ENCODE measurements around the gene REPS2.

REPS2 gene

GRCh38 chrX:17038681-17039161 lies 92.3 kb downstream of the REPS2 start:
- no peaks in the 10 kb centered on the region for H3K36me3 ChIP-seq (ENCODE audit: insufficient read depth, low read length)
- H3K4me3 ChIP-seq (ENCODE audit: low read depth in 1 of 2, low read length in 2 of 2): no peak overlapping the region
- no peak overlapping the region for H3K9ac ChIP-seq (ENCODE audit: low read length)
- H3K27me3 ChIP-seq (ENCODE audit: control insufficient read depth in 1 of 2, insufficient read depth in 2 of 2, low read length in 2 of 2): no peaks in the 10 kb centered on the region
- H3K4me1 ChIP-seq (ENCODE audit: insufficient read depth, low read length): peaks cover 35% of the 10 kb centered on the region
- peak overlapping the region; percentile 46 for H3K27ac ChIP-seq (ENCODE audit: low read depth, low read length)
- no peaks in the 10 kb centered on the region for H3K9me3 ChIP-seq (ENCODE audit: low read length)

DNA sequence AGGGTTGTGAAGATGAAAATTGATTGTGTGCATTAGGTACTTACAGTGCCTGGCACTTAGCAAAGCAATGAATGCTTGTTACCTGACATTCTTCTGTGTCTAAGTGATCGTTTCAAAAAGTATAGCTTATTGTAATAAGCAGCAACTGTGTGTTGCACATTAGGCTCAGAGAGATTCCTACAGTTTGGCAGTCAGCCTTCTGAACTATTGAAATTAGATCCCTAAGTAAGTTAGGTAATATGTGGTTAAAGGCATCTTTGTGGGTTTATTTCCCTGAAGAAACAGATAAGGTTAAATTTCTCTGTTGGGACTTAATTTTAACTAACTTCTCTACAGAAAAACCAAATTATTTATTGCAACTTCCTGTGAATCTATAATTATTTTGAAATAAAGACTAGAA lies 93.4 kb downstream of the REPS2 start:
- peak overlapping the region; percentile 46 for H3K27ac ChIP-seq (ENCODE audit: low read depth, low read length)
- H3K4me1 ChIP-seq (ENCODE audit: insufficient read depth, low read length): peaks cover 35% of the 10 kb centered on the region
- no peaks in the 10 kb centered on the region for H3K36me3 ChIP-seq (ENCODE audit: insufficient read depth, low read length)
- H3K9me3 ChIP-seq (ENCODE audit: low read length): no peaks in the 10 kb centered on the region
- no peaks in the 10 kb centered on the region for H3K27me3 ChIP-seq (ENCODE audit: control insufficient read depth in 1 of 2, insufficient read depth in 2 of 2, low read length in 2 of 2)
- no peak overlapping the region for H3K9ac ChIP-seq (ENCODE audit: low read length)
- H3K4me3 ChIP-seq (ENCODE audit: low read depth in 1 of 2, low read length in 2 of 2): no peak overlapping the region

DNA sequence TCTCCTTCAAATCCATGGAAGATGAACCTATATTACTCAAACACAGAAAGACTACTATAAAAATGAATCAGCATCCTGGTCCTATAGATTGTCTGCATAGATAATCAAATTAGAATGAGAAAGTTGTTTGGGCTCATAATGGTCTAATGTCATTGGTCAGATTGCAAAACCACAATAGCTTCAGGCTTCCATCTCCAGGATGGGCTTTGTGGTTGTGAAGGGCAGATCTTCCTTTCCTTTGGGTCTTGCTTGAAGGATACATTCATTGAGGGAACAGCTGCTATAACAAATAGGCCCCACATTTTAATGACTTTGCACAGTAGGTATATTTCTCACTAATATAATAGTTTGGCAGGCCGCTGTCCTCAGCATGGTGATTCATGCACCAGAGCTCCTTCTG lies 94.3 kb downstream of the REPS2 start:
- H3K9ac ChIP-seq (ENCODE audit: low read length): no peak overlapping the region
- no peaks in the 10 kb centered on the region for H3K27me3 ChIP-seq (ENCODE audit: control insufficient read depth in 1 of 2, insufficient read depth in 2 of 2, low read length in 2 of 2)
- no peak overlapping the region for H3K4me3 ChIP-seq (ENCODE audit: low read depth in 1 of 2, low read length in 2 of 2)
- no peak overlapping the region for H3K27ac ChIP-seq (ENCODE audit: low read depth, low read length)
- H3K9me3 ChIP-seq (ENCODE audit: low read length): no peaks in the 10 kb centered on the region
- H3K4me1 ChIP-seq (ENCODE audit: insufficient read depth, low read length): peaks cover 35% of the 10 kb centered on the region
- H3K36me3 ChIP-seq (ENCODE audit: insufficient read depth, low read length): no peaks in the 10 kb centered on the region

DNA sequence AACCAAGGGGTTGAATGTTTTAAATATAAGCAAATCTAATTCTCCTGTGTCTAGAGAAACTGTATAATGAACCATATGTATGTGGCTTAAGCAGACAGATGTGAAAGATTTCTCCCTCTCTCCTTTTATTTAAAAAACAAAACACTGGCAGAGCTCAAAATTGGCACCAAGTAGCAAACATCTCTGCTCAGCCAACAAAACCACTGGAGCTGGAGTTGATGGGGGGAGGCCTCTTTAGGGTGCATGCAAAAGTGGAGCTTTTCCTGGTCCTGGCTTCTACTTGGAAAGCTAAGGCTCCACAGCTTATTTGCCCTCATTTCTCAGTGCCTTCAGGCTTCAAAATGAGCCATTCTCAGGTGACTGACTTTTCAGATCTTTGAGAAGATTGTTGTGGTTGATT lies 95.6 kb downstream of the REPS2 start:
- Histone ChIP-seq H3K4me3 (ENCODE audit: low read depth in 1 of 2, low read length in 2 of 2) (no peak overlapping the region), H3K9me3 (ENCODE audit: low read length) (no peaks in the 10 kb centered on the region), H3K27ac (ENCODE audit: low read depth, low read length) (no peak overlapping the region), H3K27me3 (ENCODE audit: control insufficient read depth in 1 of 2, insufficient read depth in 2 of 2, low read length in 2 of 2) (no peaks in the 10 kb centered on the region), H3K4me1 (ENCODE audit: insufficient read depth, low read length) (peaks cover 35% of the 10 kb centered on the region), H3K36me3 (ENCODE audit: insufficient read depth, low read length) (no peaks in the 10 kb centered on the region), H3K9ac (ENCODE audit: low read length) (no peak overlapping the region)

DNA sequence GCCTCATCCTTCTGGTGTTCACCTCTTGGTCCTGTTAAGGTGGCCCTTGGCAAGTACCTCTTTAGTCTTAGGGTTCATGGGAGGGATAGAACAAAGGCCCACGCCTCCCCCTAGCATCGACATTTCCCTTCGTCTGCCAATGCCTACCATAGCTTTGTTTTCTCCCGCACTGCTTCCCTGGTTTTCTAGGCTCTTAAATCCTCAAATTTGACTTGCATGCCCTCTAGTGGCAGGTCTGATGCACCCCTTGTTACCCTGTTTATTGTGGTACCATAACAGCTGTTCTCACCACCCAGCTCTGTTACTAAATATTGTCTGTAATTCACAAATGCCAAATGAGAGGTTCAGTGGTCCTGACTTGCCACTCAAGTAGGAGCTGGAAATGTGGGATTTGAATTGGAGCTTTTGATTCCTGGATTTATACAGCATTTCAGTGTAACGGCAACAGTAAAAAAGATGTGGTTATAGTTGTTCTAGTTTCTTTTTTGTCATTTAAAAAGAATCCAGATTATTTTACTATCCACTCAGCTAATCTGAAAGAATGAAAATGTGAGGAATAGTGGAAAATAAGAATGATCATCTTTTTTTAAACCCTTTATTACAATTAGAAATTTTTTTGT lies 100.1 kb downstream of the REPS2 start:
- H3K4me3 ChIP-seq (ENCODE audit: low read depth in 1 of 2, low read length in 2 of 2): no peak overlapping the region
- no peaks in the 10 kb centered on the region for H3K27me3 ChIP-seq (ENCODE audit: control insufficient read depth in 1 of 2, insufficient read depth in 2 of 2, low read length in 2 of 2)
- H3K9ac ChIP-seq (ENCODE audit: low read length): no peak overlapping the region
- H3K4me1 ChIP-seq (ENCODE audit: insufficient read depth, low read length): peaks cover 9% of the 10 kb centered on the region
- no peak overlapping the region for H3K27ac ChIP-seq (ENCODE audit: low read depth, low read length)
- no peaks in the 10 kb centered on the region for H3K9me3 ChIP-seq (ENCODE audit: low read length)
- no peaks in the 10 kb centered on the region for H3K36me3 ChIP-seq (ENCODE audit: insufficient read depth, low read length)

- H3K27me3 ChIP-seq (ENCODE audit: control insufficient read depth in 1 of 2, insufficient read depth in 2 of 2, low read length in 2 of 2): no peaks in the 10 kb centered on the region
- H3K9me3 ChIP-seq (ENCODE audit: low read length): no peaks in the 10 kb centered on the region
- no peak overlapping the region for H3K4me3 ChIP-seq (ENCODE audit: low read depth in 1 of 2, low read length in 2 of 2)
- peaks cover 3% of the 10 kb centered on the region for H3K4me1 ChIP-seq (ENCODE audit: insufficient read depth, low read length)
- H3K9ac ChIP-seq (ENCODE audit: low read length): no peak overlapping the region
- no peak overlapping the region for H3K27ac ChIP-seq (ENCODE audit: low read depth, low read length)
- H3K36me3 ChIP-seq (ENCODE audit: insufficient read depth, low read length): no peaks in the 10 kb centered on the region
Measured at GRCh38 chrX:17047224-17047623, 100.8 kb downstream of the REPS2 start.

- Histone ChIP-seq H3K4me1 (ENCODE audit: insufficient read depth, low read length) (no peaks in the 10 kb centered on the region), H3K4me3 (ENCODE audit: low read depth in 1 of 2, low read length in 2 of 2) (no peak overlapping the region), H3K27ac (ENCODE audit: low read depth, low read length) (no peak overlapping the region), H3K9ac (ENCODE audit: low read length) (no peak overlapping the region), H3K36me3 (ENCODE audit: insufficient read depth, low read length) (no peaks in the 10 kb centered on the region), H3K27me3 (ENCODE audit: control insufficient read depth in 1 of 2, insufficient read depth in 2 of 2, low read length in 2 of 2) (no peaks in the 10 kb centered on the region), H3K9me3 (ENCODE audit: low read length) (no peaks in the 10 kb centered on the region)
Measured at GRCh38 chrX:17052210-17052609, 105.8 kb downstream of the REPS2 start.

DNA sequence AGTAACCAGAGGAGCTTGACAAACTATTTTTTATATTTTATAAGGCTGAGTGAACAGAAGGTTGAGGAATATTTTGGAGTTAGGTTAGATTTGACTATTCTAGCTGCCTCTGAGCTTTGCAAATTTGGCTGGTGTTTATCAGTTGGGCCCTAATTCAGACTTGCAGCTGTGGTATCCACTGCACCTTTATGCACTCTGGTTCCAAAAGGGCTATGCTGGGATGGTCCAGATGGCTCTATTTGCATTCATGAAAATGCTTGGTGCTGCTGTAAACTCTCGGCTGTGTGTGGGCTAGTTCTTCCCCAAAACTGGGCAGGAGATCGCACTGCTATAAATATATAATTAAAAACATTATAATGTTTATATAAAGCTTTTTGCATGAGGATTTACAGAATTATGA lies 106.3 kb downstream of the REPS2 start:
- no peak overlapping the region for H3K4me3 ChIP-seq (ENCODE audit: low read depth in 1 of 2, low read length in 2 of 2)
- no peaks in the 10 kb centered on the region for H3K27me3 ChIP-seq (ENCODE audit: control insufficient read depth in 1 of 2, insufficient read depth in 2 of 2, low read length in 2 of 2)
- no peaks in the 10 kb centered on the region for H3K36me3 ChIP-seq (ENCODE audit: insufficient read depth, low read length)
- no peaks in the 10 kb centered on the region for H3K4me1 ChIP-seq (ENCODE audit: insufficient read depth, low read length)
- no peak overlapping the region for H3K27ac ChIP-seq (ENCODE audit: low read depth, low read length)
- no peaks in the 10 kb centered on the region for H3K9me3 ChIP-seq (ENCODE audit: low read length)
- H3K9ac ChIP-seq (ENCODE audit: low read length): no peak overlapping the region

DNA sequence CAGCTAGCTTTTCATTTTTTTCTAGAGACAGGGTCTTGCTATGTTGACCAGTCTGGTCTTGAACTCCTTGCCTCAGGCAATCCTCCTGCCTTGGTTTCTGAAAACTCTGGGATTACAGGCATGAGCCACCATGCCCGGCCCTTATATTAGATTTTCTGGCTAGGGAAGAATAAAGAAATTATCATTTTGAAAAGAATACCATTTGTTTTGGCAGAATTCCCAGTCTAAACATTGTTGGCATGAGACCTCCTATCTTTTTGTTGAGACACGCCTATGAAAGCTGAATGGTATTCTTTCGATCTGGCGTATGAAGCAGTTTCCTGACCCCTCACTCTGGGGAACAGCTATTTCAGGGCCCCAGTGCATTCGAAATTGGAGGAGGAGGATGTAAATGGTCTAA lies 107.0 kb downstream of the REPS2 start:
- no peak overlapping the region for H3K27ac ChIP-seq (ENCODE audit: low read depth, low read length)
- H3K4me3 ChIP-seq (ENCODE audit: low read depth in 1 of 2, low read length in 2 of 2): no peak overlapping the region
- H3K4me1 ChIP-seq (ENCODE audit: insufficient read depth, low read length): no peaks in the 10 kb centered on the region
- no peaks in the 10 kb centered on the region for H3K27me3 ChIP-seq (ENCODE audit: control insufficient read depth in 1 of 2, insufficient read depth in 2 of 2, low read length in 2 of 2)
- H3K9me3 ChIP-seq (ENCODE audit: low read length): no peaks in the 10 kb centered on the region
- H3K36me3 ChIP-seq (ENCODE audit: insufficient read depth, low read length): no peaks in the 10 kb centered on the region
- no peak overlapping the region for H3K9ac ChIP-seq (ENCODE audit: low read length)

- no peaks in the 10 kb centered on the region for H3K27me3 ChIP-seq (ENCODE audit: control insufficient read depth in 1 of 2, insufficient read depth in 2 of 2, low read length in 2 of 2)
- no peak overlapping the region for H3K27ac ChIP-seq (ENCODE audit: low read depth, low read length)
- no peak overlapping the region for H3K9ac ChIP-seq (ENCODE audit: low read length)
- no peaks in the 10 kb centered on the region for H3K36me3 ChIP-seq (ENCODE audit: insufficient read depth, low read length)
- no peaks in the 10 kb centered on the region for H3K9me3 ChIP-seq (ENCODE audit: low read length)
- no peaks in the 10 kb centered on the region for H3K4me1 ChIP-seq (ENCODE audit: insufficient read depth, low read length)
- no peak overlapping the region for H3K4me3 ChIP-seq (ENCODE audit: low read depth in 1 of 2, low read length in 2 of 2)
Measured at GRCh38 chrX:17056868-17057608, 110.6 kb downstream of the REPS2 start.

DNA sequence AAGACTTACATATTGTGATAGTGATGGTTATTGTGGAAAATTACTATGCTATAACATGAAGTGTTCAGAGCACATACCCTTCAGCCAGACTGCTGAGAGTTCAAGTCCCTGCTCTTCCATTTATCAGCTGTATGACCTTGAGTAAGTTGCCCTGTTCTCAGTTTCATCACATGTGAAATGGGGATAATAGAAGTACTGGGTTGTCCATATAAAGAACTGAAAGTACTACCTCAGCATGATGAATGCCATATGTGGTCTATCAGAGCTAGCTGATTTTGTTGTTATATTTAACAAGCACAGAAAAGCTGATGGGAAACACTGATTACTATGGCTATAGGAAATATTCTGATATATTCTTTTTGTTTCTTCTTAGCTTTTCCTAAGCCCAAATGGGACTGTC lies 115.6 kb downstream of the REPS2 start:
- no peaks in the 10 kb centered on the region for H3K9me3 ChIP-seq (ENCODE audit: low read length)
- no peaks in the 10 kb centered on the region for H3K36me3 ChIP-seq (ENCODE audit: insufficient read depth, low read length)
- H3K9ac ChIP-seq (ENCODE audit: low read length): no peak overlapping the region
- no peak overlapping the region for H3K4me3 ChIP-seq (ENCODE audit: low read depth in 1 of 2, low read length in 2 of 2)
- no peaks in the 10 kb centered on the region for H3K4me1 ChIP-seq (ENCODE audit: insufficient read depth, low read length)
- H3K27ac ChIP-seq (ENCODE audit: low read depth, low read length): no peak overlapping the region
- H3K27me3 ChIP-seq (ENCODE audit: control insufficient read depth in 1 of 2, insufficient read depth in 2 of 2, low read length in 2 of 2): peaks cover 0 to 3% of the 10 kb centered on the region in 2 donors

- H3K36me3 ChIP-seq (ENCODE audit: insufficient read depth, low read length): no peaks in the 10 kb centered on the region
- no peaks in the 10 kb centered on the region for H3K4me1 ChIP-seq (ENCODE audit: insufficient read depth, low read length)
- H3K4me3 ChIP-seq (ENCODE audit: low read depth in 1 of 2, low read length in 2 of 2): no peak overlapping the region
- H3K27ac ChIP-seq (ENCODE audit: low read depth, low read length): no peak overlapping the region
- H3K27me3 ChIP-seq (ENCODE audit: control insufficient read depth in 1 of 2, insufficient read depth in 2 of 2, low read length in 2 of 2): peaks cover 0 to 3% of the 10 kb centered on the region in 2 donors
- H3K9me3 ChIP-seq (ENCODE audit: low read length): no peaks in the 10 kb centered on the region
- no peak overlapping the region for H3K9ac ChIP-seq (ENCODE audit: low read length)
Measured at GRCh38 chrX:17065100-17065499, 118.6 kb downstream of the REPS2 start.
